Vagina (tissue), 2 donors: ENCODE results near the gene CAVIN3.

Experiments used
- POLR2A ChIP-seq, 2 donors: fragments of 450-650 bp; IDR thresholded peaks; one replicate each; pipeline ENCODE4 v1.6.1; 2017; ENCODE audit warnings: antibody characterized with exemption in 2 of 2, mild to moderate bottlenecking in 2 of 2, moderate library complexity in 2 of 2
- POLR2AphosphoS5 ChIP-seq, 2 donors: sonication (generic); formaldehyde crosslinking; IDR thresholded peaks; one replicate each; pipeline ENCODE4 v1.9.0; 2017; ENCODE audit warnings: antibody characterized with exemption in 2 of 2, mild to moderate bottlenecking in 2 of 2, low read depth in 1 of 2; ENCODE audit not compliant: insufficient read depth in 1 of 2
- TF ChIP-seq, protein P1 (sequence below), 3 experiments: fragments of 450-650 bp in 2 of 3; fragments of 200-600 bp in 1 of 3; sonication (generic) in 1 of 3; IDR thresholded peaks; one replicate each; pipeline ENCODE4 v1.5.1; 2017 to 2019; ENCODE audit warnings: antibody characterized with exemption in 3 of 3, mild to moderate bottlenecking in 2 of 3, moderate library complexity in 2 of 3

- no peak for TF ChIP-seq POLR2A (IDR thresholded peaks at IDR 0.05)
- TF ChIP-seq, protein P1, sequence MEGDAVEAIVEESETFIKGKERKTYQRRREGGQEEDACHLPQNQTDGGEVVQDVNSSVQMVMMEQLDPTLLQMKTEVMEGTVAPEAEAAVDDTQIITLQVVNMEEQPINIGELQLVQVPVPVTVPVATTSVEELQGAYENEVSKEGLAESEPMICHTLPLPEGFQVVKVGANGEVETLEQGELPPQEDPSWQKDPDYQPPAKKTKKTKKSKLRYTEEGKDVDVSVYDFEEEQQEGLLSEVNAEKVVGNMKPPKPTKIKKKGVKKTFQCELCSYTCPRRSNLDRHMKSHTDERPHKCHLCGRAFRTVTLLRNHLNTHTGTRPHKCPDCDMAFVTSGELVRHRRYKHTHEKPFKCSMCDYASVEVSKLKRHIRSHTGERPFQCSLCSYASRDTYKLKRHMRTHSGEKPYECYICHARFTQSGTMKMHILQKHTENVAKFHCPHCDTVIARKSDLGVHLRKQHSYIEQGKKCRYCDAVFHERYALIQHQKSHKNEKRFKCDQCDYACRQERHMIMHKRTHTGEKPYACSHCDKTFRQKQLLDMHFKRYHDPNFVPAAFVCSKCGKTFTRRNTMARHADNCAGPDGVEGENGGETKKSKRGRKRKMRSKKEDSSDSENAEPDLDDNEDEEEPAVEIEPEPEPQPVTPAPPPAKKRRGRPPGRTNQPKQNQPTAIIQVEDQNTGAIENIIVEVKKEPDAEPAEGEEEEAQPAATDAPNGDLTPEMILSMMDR (IDR thresholded peaks at IDR 0.05) = no peak
- TF ChIP-seq POLR2AphosphoS5 (IDR thresholded peaks at IDR 0.05; ENCODE audit: insufficient read depth in 1 of 2, low read depth in 1 of 2) = no peak
Measured at GRCh38 chr11:6334806-6335205, 14.5 kb upstream of the CAVIN3 start.
